Transverse colon (tissue), 4 donors: ENCODE data around the gene C1orf159.

Experiments
- POLR2A ChIP-seq: fragments of 450-650 bp; IDR thresholded peaks from one replicate; pipeline ENCODE4 v1.6.1; 2016; ENCODE audit warnings: antibody characterized with exemption, mild to moderate bottlenecking, moderate library complexity
- POLR2AphosphoS5 ChIP-seq, 3 donors: sonication (generic); formaldehyde crosslinking; IDR thresholded peaks; one replicate each; pipeline ENCODE4 v1.6.1; 2016; ENCODE audit warnings: antibody characterized with exemption in 3 of 3
- TF ChIP-seq, protein P1 (sequence below), 5 experiments: fragments of 200-600 bp in 3 of 5; fragments of 450-650 bp in 2 of 5; sonication (generic) in 3 of 5; IDR thresholded peaks; 1 replicate in 2 of 5; 2 replicates in 3 of 5; pipeline ENCODE4 v1.5.1; 2016 to 2017; ENCODE audit warnings: antibody characterized with exemption in 5 of 5, inconsistent platforms in 3 of 5, mild to moderate bottlenecking in 2 of 5, moderate library complexity in 1 of 5

DNA sequence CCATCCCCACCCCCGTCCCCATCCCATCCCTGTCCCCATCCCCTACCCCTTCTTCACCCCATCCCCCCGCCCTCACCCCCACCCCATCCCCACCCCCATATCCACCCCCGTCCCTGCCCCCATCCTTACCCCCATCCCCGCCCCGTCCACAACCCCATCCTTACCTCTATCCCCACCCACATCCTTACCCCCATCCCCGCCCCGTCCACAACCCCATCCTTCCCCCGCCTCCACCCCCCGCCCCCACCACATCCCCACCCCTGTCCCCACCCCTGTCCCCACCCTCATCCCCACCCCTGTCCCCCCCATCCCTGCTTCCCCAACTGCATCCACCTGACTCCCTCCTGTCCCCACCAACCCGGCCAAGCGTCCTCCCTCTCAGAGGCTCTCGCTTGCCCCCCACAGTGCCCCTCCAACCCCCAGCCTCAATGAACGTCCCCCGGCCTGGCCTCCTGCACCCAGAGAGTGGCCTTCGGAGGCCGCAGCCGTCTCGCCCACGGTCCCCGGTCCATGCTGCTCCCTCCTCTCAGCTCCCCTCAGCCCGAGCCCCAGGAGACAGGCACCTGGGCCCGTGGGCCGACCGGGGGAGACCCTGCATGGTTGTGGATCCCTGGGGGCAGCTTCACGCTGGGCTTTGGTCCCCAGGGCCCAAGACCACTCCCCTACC, 25.5 kb upstream of the C1orf159 start:
- TF ChIP-seq POLR2AphosphoS5 (IDR thresholded peaks at IDR 0.05) (no peak), POLR2A (no peak)
- TF ChIP-seq, protein P1, sequence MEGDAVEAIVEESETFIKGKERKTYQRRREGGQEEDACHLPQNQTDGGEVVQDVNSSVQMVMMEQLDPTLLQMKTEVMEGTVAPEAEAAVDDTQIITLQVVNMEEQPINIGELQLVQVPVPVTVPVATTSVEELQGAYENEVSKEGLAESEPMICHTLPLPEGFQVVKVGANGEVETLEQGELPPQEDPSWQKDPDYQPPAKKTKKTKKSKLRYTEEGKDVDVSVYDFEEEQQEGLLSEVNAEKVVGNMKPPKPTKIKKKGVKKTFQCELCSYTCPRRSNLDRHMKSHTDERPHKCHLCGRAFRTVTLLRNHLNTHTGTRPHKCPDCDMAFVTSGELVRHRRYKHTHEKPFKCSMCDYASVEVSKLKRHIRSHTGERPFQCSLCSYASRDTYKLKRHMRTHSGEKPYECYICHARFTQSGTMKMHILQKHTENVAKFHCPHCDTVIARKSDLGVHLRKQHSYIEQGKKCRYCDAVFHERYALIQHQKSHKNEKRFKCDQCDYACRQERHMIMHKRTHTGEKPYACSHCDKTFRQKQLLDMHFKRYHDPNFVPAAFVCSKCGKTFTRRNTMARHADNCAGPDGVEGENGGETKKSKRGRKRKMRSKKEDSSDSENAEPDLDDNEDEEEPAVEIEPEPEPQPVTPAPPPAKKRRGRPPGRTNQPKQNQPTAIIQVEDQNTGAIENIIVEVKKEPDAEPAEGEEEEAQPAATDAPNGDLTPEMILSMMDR (IDR thresholded peaks at IDR 0.05) = no peak
